ENCODE measurements around the gene SGCA.

GRCh38 chr17:50137042-50137441 is 28.8 kb upstream of the SGCA start:
- no peak for TF ChIP-seq CTCF (IDR thresholded peaks at IDR 0.05)
- no peak for TF ChIP-seq POLR2A (IDR thresholded peaks at IDR 0.05)

All from tibial nerve (tissue), 3 donors.